Gastrocnemius medialis (tissue), 4 donors: ENCODE results near the gene PSMD1.

Source experiments
- POLR2A ChIP-seq, 2 donors: fragments of 450-650 bp; IDR thresholded peaks; one replicate each; pipeline ENCODE4 v1.6.1; 2017; ENCODE audit warnings: antibody characterized with exemption in 2 of 2, mild to moderate bottlenecking in 2 of 2, moderate library complexity in 2 of 2
- TF ChIP-seq, protein P1 (sequence below), 5 experiments: fragments of 450-650 bp in 3 of 5; fragments of 200-600 bp in 2 of 5; sonication (generic) in 2 of 5; IDR thresholded peaks in 4 of 5; conservative IDR thresholded peaks in 1 of 5; 1 replicate in 4 of 5; 2 replicates in 1 of 5; pipeline ENCODE4 v1.5.1; 2016 to 2019; ENCODE audit warnings: antibody characterized with exemption in 5 of 5, mild to moderate bottlenecking in 3 of 5, moderate library complexity in 3 of 5

DNA sequence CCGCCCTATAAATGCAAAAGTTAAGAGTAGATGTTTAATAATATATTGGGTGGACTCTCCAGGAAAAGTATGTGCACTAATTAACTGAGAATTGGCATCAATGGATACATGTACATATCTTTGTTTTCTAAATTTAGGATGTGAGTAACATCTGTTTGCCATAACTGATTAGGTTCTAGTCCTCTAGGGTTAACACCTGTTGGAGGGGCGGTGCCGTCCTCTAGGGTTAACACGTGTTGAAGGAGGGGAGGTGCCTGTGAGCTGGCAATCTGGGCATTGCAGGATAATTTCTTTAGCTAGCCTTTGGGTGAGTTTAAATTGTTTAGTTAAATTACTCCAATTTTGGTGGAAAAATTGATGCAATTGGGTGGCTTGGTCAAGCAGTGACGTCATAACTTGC, 37.3 kb downstream of the PSMD1 start:
- TF ChIP-seq, protein P1, sequence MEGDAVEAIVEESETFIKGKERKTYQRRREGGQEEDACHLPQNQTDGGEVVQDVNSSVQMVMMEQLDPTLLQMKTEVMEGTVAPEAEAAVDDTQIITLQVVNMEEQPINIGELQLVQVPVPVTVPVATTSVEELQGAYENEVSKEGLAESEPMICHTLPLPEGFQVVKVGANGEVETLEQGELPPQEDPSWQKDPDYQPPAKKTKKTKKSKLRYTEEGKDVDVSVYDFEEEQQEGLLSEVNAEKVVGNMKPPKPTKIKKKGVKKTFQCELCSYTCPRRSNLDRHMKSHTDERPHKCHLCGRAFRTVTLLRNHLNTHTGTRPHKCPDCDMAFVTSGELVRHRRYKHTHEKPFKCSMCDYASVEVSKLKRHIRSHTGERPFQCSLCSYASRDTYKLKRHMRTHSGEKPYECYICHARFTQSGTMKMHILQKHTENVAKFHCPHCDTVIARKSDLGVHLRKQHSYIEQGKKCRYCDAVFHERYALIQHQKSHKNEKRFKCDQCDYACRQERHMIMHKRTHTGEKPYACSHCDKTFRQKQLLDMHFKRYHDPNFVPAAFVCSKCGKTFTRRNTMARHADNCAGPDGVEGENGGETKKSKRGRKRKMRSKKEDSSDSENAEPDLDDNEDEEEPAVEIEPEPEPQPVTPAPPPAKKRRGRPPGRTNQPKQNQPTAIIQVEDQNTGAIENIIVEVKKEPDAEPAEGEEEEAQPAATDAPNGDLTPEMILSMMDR (IDR thresholded peaks at IDR 0.05 in 4 of 5, conservative IDR thresholded peaks at IDR 0.05 in 1 of 5) = no peak
- TF ChIP-seq POLR2A (IDR thresholded peaks at IDR 0.05) = no peak
